Endodermal cell (in vitro differentiated cells): ENCODE results near the gene ACOX3. TPM values are rescaled to one million over a fixed set of nuclear protein-coding genes. Genes with fewer than 3 reads are reported as not detected.

Experiments used
- DNase-seq: peaks from one replicate; pipeline ENCODE4 v3.0.0-alpha.2; 2017
- H3K27ac ChIP-seq: 2 replicates; pipeline ENCODE4 v1.5.1; 2013; ENCODE audit warnings: mild to moderate bottlenecking, low read depth, low read length, moderate library complexity
- H3K27me3 ChIP-seq: 2 replicates; pipeline ENCODE4 v1.6.1; 2013; ENCODE audit warnings: mild to moderate bottlenecking, low read length, moderate library complexity; ENCODE audit not compliant: insufficient read depth, control insufficient read depth, poor library complexity, severe bottlenecking
- H3K36me3 ChIP-seq: 2 replicates; pipeline ENCODE4 v1.7.0; 2013; ENCODE audit warnings: mild to moderate bottlenecking, low read length, moderate library complexity; ENCODE audit not compliant: control insufficient read depth, insufficient read depth
- H3K4me1 ChIP-seq: one replicate; pipeline ENCODE4 v1.7.0; 2013; ENCODE audit warnings: low read length; ENCODE audit not compliant: control insufficient read depth, insufficient read depth
- H3K4me3 ChIP-seq: 2 replicates; pipeline ENCODE4 v1.5.1; 2013; ENCODE audit warnings: mild to moderate bottlenecking, low read length, moderate library complexity
- H3K9ac ChIP-seq: 2 replicates; pipeline ENCODE4 v1.6.1; 2013; ENCODE audit warnings: mild to moderate bottlenecking, low read length, moderate library complexity; ENCODE audit not compliant: poor library complexity, severe bottlenecking; ENCODE audit errors: extremely low read depth
- H3K9me3 ChIP-seq: 2 replicates; pipeline ENCODE4 v1.6.1; 2013; ENCODE audit warnings: mild to moderate bottlenecking, low read length, moderate library complexity; ENCODE audit not compliant: control insufficient read depth
- H3K27ac Mint-ChIP-seq: 2 replicates; pipeline ENCODE4 v1.8.0; 2020; ENCODE audit warnings: mixed read lengths
- H3K27me3 Mint-ChIP-seq: 2 replicates; pipeline ENCODE4 v1.8.0; 2021; ENCODE audit warnings: mild to moderate bottlenecking, mixed read lengths; ENCODE audit not compliant: insufficient read depth
- H3K36me3 Mint-ChIP-seq: 2 replicates; pipeline ENCODE4 v1.8.0; 2020; ENCODE audit warnings: low read depth, mixed read lengths
- H3K4me1 Mint-ChIP-seq: 2 replicates; pipeline ENCODE4 v1.8.0; 2020; ENCODE audit warnings: mixed read lengths
- H3K4me3 Mint-ChIP-seq: 2 replicates; pipeline ENCODE4 v1.8.0; 2020; ENCODE audit warnings: mild to moderate bottlenecking, moderate library complexity, mixed read lengths
- H3K9me3 Mint-ChIP-seq: 2 replicates; pipeline ENCODE4 v1.8.0; 2020; ENCODE audit warnings: mild to moderate bottlenecking, mixed read lengths
- WGBS, 2 experiments: methylation state at CpG; one replicate each; pipeline versions ENCODE4 v1.1.5 to v1.1.7; 2013; ENCODE audit warnings: missing lambda C conversion rate in 2 of 2, mixed read lengths in 1 of 2; ENCODE audit not compliant: insufficient coverage in 1 of 2, insufficient read length in 1 of 2; 5-methylcytosine and 5-hydroxymethylcytosine counted together
- total RNA-seq, 2 donors: library from RNA; stranded (reverse); fragmentation: NEBNext Ultra II Directional in 1 of 2; extraction: Animal tissue kit (Norgen Biotek cat#: 25700) in 1 of 2; gene quantifications; 2 replicates in 1 of 2; 3 replicates in 1 of 2; pipeline ENCODE4 v1.2.1, GENCODE V29; 2021
- TF ChIP-seq, protein P1 (sequence below): fragments of 200-600 bp; sonication (generic); conservative IDR thresholded peaks from 2 replicates; pipeline ENCODE4 v1.5.0; 2021; ENCODE audit warnings: antibody characterized with exemption, mild to moderate bottlenecking

Gene ACOX3
- total RNA-seq, 2 donors from 2014 or later = 55.1 to 146 TPM

- WGBS, 2 experiments = 89 to 91% methylated on average over 7 to 13 of the region's 13 CpGs
- no peaks in the 10 kb centered on the region for H3K9me3 ChIP-seq
- no peaks in the 10 kb centered on the region for H3K27me3 ChIP-seq
- peaks cover 31% of the 10 kb centered on the region for H3K36me3 ChIP-seq
- H3K9ac ChIP-seq = no peak overlapping the region
- H3K4me1 ChIP-seq = no peaks in the 10 kb centered on the region
- no peak overlapping the region for H3K4me3 Mint-ChIP-seq
- H3K27ac ChIP-seq = no peak overlapping the region
- H3K27ac Mint-ChIP-seq = no peak overlapping the region
- no peaks in the 10 kb centered on the region for H3K9me3 Mint-ChIP-seq
- TF ChIP-seq, protein P1, sequence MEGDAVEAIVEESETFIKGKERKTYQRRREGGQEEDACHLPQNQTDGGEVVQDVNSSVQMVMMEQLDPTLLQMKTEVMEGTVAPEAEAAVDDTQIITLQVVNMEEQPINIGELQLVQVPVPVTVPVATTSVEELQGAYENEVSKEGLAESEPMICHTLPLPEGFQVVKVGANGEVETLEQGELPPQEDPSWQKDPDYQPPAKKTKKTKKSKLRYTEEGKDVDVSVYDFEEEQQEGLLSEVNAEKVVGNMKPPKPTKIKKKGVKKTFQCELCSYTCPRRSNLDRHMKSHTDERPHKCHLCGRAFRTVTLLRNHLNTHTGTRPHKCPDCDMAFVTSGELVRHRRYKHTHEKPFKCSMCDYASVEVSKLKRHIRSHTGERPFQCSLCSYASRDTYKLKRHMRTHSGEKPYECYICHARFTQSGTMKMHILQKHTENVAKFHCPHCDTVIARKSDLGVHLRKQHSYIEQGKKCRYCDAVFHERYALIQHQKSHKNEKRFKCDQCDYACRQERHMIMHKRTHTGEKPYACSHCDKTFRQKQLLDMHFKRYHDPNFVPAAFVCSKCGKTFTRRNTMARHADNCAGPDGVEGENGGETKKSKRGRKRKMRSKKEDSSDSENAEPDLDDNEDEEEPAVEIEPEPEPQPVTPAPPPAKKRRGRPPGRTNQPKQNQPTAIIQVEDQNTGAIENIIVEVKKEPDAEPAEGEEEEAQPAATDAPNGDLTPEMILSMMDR = no peak
- H3K4me3 ChIP-seq = no peak overlapping the region
- H3K36me3 Mint-ChIP-seq = peaks cover 9% of the 10 kb centered on the region
- no peak for DNase-seq
- H3K27me3 Mint-ChIP-seq = no peaks in the 10 kb centered on the region
- peaks cover 4% of the 10 kb centered on the region for H3K4me1 Mint-ChIP-seq
Measured at GRCh38 chr4:8373973-8374545, 66.5 kb downstream of the ACOX3 start.

- Histone ChIP-seq H3K4me3 (no peak overlapping the region), H3K27me3 (no peaks in the 10 kb centered on the region), H3K9me3 (no peaks in the 10 kb centered on the region), H3K9ac (no peak overlapping the region), H3K27ac (no peak overlapping the region), H3K4me1 (no peaks in the 10 kb centered on the region), H3K36me3 (peaks cover 26% of the 10 kb centered on the region)
- WGBS, 2 experiments = 94 to 95% methylated on average over 22 to 32 of the region's 32 CpGs
- no peaks in the 10 kb centered on the region for H3K9me3 Mint-ChIP-seq
- H3K27me3 Mint-ChIP-seq = no peaks in the 10 kb centered on the region
- H3K4me3 Mint-ChIP-seq = no peak overlapping the region
- DNase-seq = no peak
- H3K36me3 Mint-ChIP-seq = peaks cover 9% of the 10 kb centered on the region
- peak overlapping the region; percentile 30 for H3K27ac Mint-ChIP-seq
- TF ChIP-seq, protein P1 = no peak
- peaks cover 4% of the 10 kb centered on the region for H3K4me1 Mint-ChIP-seq
Measured at GRCh38 chr4:8373270-8373972, 67.1 kb downstream of the ACOX3 start.

DNA sequence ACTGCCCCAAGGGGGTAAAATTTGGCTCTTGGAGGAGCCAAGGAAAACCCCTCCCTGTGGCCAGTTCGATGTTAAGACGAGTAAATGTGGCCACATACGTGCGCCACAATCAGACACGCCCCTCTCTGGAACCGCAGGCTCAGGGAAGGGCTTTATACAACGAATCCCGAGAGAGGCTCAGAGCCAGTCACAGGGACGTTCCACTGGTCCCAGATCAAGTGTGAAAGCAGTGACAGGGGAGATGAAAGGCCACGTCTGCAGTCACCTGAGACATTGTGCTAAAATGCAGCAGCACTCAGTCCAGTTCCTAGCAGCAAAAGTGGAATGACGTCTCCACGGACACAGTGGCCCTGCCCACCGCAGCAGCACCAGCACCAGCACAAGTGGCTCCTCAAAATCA is 68.0 kb downstream of the ACOX3 start:
- Histone ChIP-seq H3K27ac (no peak overlapping the region), H3K4me1 (no peaks in the 10 kb centered on the region), H3K9me3 (no peaks in the 10 kb centered on the region), H3K36me3 (peaks cover 18% of the 10 kb centered on the region), H3K9ac (no peak overlapping the region), H3K27me3 (no peaks in the 10 kb centered on the region), H3K4me3 (no peak overlapping the region)
- H3K4me1 Mint-ChIP-seq = peaks cover 4% of the 10 kb centered on the region
- no peak overlapping the region for H3K4me3 Mint-ChIP-seq
- TF ChIP-seq, protein P1 = no peak
- no peaks in the 10 kb centered on the region for H3K9me3 Mint-ChIP-seq
- WGBS, 2 experiments = 93 to 95% methylated on average over 13 of the region's 13 CpGs
- no peaks in the 10 kb centered on the region for H3K27me3 Mint-ChIP-seq
- no peak for DNase-seq
- peaks cover 9% of the 10 kb centered on the region for H3K36me3 Mint-ChIP-seq
- no peak overlapping the region for H3K27ac Mint-ChIP-seq
